H9 (cell line): ENCODE results near the gene SCFD1. TPM values are rescaled to one million over a fixed set of nuclear protein-coding genes. Genes with fewer than 3 reads are reported as not detected.

Source experiments
- DNase-seq: peaks from one replicate; pipeline ENCODE4 v3.0.0-alpha.2; 2017
- H2AFZ ChIP-seq: one replicate; pipeline ENCODE4 v1.6.1; 2013; ENCODE audit warnings: mild to moderate bottlenecking, low read length, control low read depth, moderate library complexity
- H2AK5ac ChIP-seq: 2 replicates; pipeline ENCODE4 v1.6.1; 2013; ENCODE audit warnings: low read length, control low read depth, mixed read lengths; ENCODE audit not compliant: insufficient read length
- H2BK120ac ChIP-seq: one replicate; pipeline ENCODE4 v1.6.1; 2013; ENCODE audit warnings: low read depth, mild to moderate bottlenecking, low read length, control low read depth, inconsistent platforms; ENCODE audit not compliant: poor library complexity, severe bottlenecking
- H2BK12ac ChIP-seq: 2 replicates; pipeline ENCODE4 v1.6.1; 2013; ENCODE audit warnings: low read length, control low read depth, mixed read lengths, low read depth; ENCODE audit not compliant: insufficient read length
- H2BK15ac ChIP-seq: 2 replicates; pipeline ENCODE4 v1.6.1; 2013; ENCODE audit warnings: low read depth, low read length, control low read depth
- H2BK20ac ChIP-seq: one replicate; pipeline ENCODE4 v1.6.1; 2013; ENCODE audit warnings: low read depth, mild to moderate bottlenecking, low read length, control low read depth, inconsistent platforms; ENCODE audit not compliant: poor library complexity, severe bottlenecking
- H2BK5ac ChIP-seq: 2 replicates; pipeline ENCODE4 v1.6.1; 2013; ENCODE audit warnings: low read length, control low read depth, mixed read lengths; ENCODE audit not compliant: insufficient read length
- H3K14ac ChIP-seq: 2 replicates; pipeline ENCODE4 v1.6.1; 2013; ENCODE audit warnings: low read length, control low read depth; ENCODE audit not compliant: insufficient read depth
- H3K18ac ChIP-seq: 2 replicates; pipeline ENCODE4 v1.6.1; 2013; ENCODE audit warnings: low read depth, mild to moderate bottlenecking, mixed read lengths, low read length, control low read depth; ENCODE audit not compliant: insufficient read length
- H3K23ac ChIP-seq: 2 replicates; pipeline ENCODE4 v1.6.1; 2013; ENCODE audit warnings: low read length, control low read depth, mixed read lengths, low read depth; ENCODE audit not compliant: insufficient read length
- H3K23me2 ChIP-seq: 2 replicates; pipeline ENCODE4 v1.6.1; 2013; ENCODE audit warnings: low read depth, mild to moderate bottlenecking, mixed read lengths, low read length, control low read depth; ENCODE audit not compliant: insufficient read length, poor library complexity, severe bottlenecking
- H3K27ac ChIP-seq: 2 replicates; pipeline ENCODE4 v1.5.1; 2013; ENCODE audit warnings: low read length, control low read depth, mixed read lengths, low read depth; ENCODE audit not compliant: insufficient read length
- H3K27me3 ChIP-seq: 2 replicates; pipeline ENCODE4 v1.6.1; 2013; ENCODE audit warnings: low read length, control low read depth, inconsistent platforms; ENCODE audit not compliant: insufficient read depth
- H3K4ac ChIP-seq: 2 replicates; pipeline ENCODE4 v1.6.1; 2013; ENCODE audit warnings: low read depth, mild to moderate bottlenecking, control low read depth, inconsistent platforms, low read length, moderate library complexity
- H3K4me1 ChIP-seq: 2 replicates; pipeline ENCODE4 v1.6.1; 2013; ENCODE audit warnings: low read length, control low read depth, inconsistent platforms; ENCODE audit not compliant: insufficient read depth
- H3K4me2 ChIP-seq: 2 replicates; pipeline ENCODE4 v1.6.1; 2013; ENCODE audit warnings: low read length, control low read depth, mixed read lengths; ENCODE audit not compliant: insufficient read length, insufficient read depth
- H3K56ac ChIP-seq: 2 replicates; pipeline ENCODE4 v1.6.1; 2013; ENCODE audit warnings: low read depth, mild to moderate bottlenecking, mixed read lengths, low read length, control low read depth; ENCODE audit not compliant: insufficient read length
- H3K79me1 ChIP-seq: 2 replicates; pipeline ENCODE4 v1.6.1; 2013; ENCODE audit warnings: low read depth, mild to moderate bottlenecking, moderate library complexity, low read length, control low read depth, inconsistent platforms; ENCODE audit not compliant: insufficient read depth, poor library complexity, severe bottlenecking
- H3K79me2 ChIP-seq: 2 replicates; pipeline ENCODE4 v1.6.1; 2013; ENCODE audit warnings: low read length, control low read depth, inconsistent platforms; ENCODE audit not compliant: insufficient read depth
- H3K9ac ChIP-seq: 2 replicates; pipeline ENCODE4 v1.6.1; 2013; ENCODE audit warnings: low read length, control low read depth, mixed read lengths; ENCODE audit not compliant: insufficient read length; ENCODE audit errors: extremely low read depth
- H3K9me3 ChIP-seq: one replicate; pipeline ENCODE4 v1.6.1; 2013; ENCODE audit warnings: low read depth, low read length, inconsistent platforms; ENCODE audit not compliant: control insufficient read depth
- H3T11ph ChIP-seq: one replicate; pipeline ENCODE4 v1.6.1; 2013; ENCODE audit warnings: mild to moderate bottlenecking, low read length, control low read depth, inconsistent platforms
- H4K20me1 ChIP-seq: one replicate; pipeline ENCODE4 v1.6.1; 2013; ENCODE audit not compliant: control insufficient read depth, insufficient read length, insufficient read depth
- H4K5ac ChIP-seq: 2 replicates; pipeline ENCODE4 v1.6.1; 2013; ENCODE audit warnings: low read depth, mild to moderate bottlenecking, mixed read lengths, low read length, control low read depth; ENCODE audit not compliant: insufficient read length
- H4K8ac ChIP-seq: replicated peaks from 2 replicates; pipeline ENCODE4 v1.6.1; 2013; ENCODE audit warnings: low read length, control low read depth, mixed read lengths, low read depth; ENCODE audit not compliant: insufficient read length
- H4K91ac ChIP-seq: 2 replicates; pipeline ENCODE4 v1.6.1; 2013; ENCODE audit warnings: low read depth, mild to moderate bottlenecking, moderate library complexity, mixed read lengths, low read length, control low read depth; ENCODE audit not compliant: insufficient read length
- H3K27ac Mint-ChIP-seq, 3 experiments: 2 replicates in 2 of 3; 3 replicates in 1 of 3; pipeline ENCODE4 v1.8.0; 2020 to 2021; ENCODE audit warnings: mixed read lengths in 3 of 3, mild to moderate bottlenecking in 1 of 3, moderate library complexity in 1 of 3
- H3K27me3 Mint-ChIP-seq: 2 replicates; pipeline ENCODE4 v1.8.0; 2021; ENCODE audit warnings: low read depth, mild to moderate bottlenecking, moderate library complexity, mixed read lengths
- H3K36me3 Mint-ChIP-seq, 3 experiments: 2 replicates in 2 of 3; 3 replicates in 1 of 3; pipeline ENCODE4 v1.8.0; 2020 to 2021; ENCODE audit warnings: low read depth in 3 of 3, mixed read lengths in 3 of 3; ENCODE audit not compliant: insufficient read depth in 1 of 3
- H3K4me1 Mint-ChIP-seq, 2 experiments: 2 replicates each; pipeline ENCODE4 v1.8.0; 2020; ENCODE audit warnings: mixed read lengths in 2 of 2
- H3K4me3 Mint-ChIP-seq, 2 experiments: 2 replicates in 1 of 2; 3 replicates in 1 of 2; pipeline ENCODE4 v1.8.0; 2020 to 2021; ENCODE audit warnings: mild to moderate bottlenecking in 2 of 2, mixed read lengths in 2 of 2, moderate library complexity in 1 of 2
- H3K9me3 Mint-ChIP-seq, 2 experiments: 2 replicates in 1 of 2; 3 replicates in 1 of 2; pipeline ENCODE4 v1.8.0; 2020; ENCODE audit warnings: mild to moderate bottlenecking in 2 of 2, mixed read lengths in 2 of 2, moderate library complexity in 1 of 2
- total RNA-seq: library from RNA; stranded (reverse); gene quantifications from 2 replicates; pipeline ENCODE4 v1.2.1, GENCODE V29; 2021
- TF ChIP-seq, protein P1 (sequence below): fragments of 200-600 bp; sonication (generic); conservative IDR thresholded peaks from 3 replicates; pipeline ENCODE4 v1.8.0; 2021; ENCODE audit warnings: antibody characterized with exemption, mild to moderate bottlenecking

SCFD1 gene
- total RNA-seq, 1 experiment from 2014 or later: 85.2 TPM

- TF ChIP-seq, protein P1, sequence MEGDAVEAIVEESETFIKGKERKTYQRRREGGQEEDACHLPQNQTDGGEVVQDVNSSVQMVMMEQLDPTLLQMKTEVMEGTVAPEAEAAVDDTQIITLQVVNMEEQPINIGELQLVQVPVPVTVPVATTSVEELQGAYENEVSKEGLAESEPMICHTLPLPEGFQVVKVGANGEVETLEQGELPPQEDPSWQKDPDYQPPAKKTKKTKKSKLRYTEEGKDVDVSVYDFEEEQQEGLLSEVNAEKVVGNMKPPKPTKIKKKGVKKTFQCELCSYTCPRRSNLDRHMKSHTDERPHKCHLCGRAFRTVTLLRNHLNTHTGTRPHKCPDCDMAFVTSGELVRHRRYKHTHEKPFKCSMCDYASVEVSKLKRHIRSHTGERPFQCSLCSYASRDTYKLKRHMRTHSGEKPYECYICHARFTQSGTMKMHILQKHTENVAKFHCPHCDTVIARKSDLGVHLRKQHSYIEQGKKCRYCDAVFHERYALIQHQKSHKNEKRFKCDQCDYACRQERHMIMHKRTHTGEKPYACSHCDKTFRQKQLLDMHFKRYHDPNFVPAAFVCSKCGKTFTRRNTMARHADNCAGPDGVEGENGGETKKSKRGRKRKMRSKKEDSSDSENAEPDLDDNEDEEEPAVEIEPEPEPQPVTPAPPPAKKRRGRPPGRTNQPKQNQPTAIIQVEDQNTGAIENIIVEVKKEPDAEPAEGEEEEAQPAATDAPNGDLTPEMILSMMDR: no peak
- no peak overlapping the region for H4K5ac ChIP-seq
- H3K27ac ChIP-seq: no peak overlapping the region
- H3T11ph ChIP-seq: no peak overlapping the region
- no peak overlapping the region for H4K91ac ChIP-seq
- DNase-seq: no peak
- no peak overlapping the region for H3K4ac ChIP-seq
- no peaks in the 10 kb centered on the region for H4K20me1 ChIP-seq
- no peaks in the 10 kb centered on the region for H3K23me2 ChIP-seq
- no peak overlapping the region for H4K8ac ChIP-seq
- Mint-ChIP-seq H3K27ac (no peak overlapping the region), H3K9me3 (no peaks in the 10 kb centered on the region), H3K36me3 (peaks cover 13 to 47% (median 36%) of the 10 kb centered on the region in 3 experiments), H3K4me1 (no peaks in the 10 kb centered on the region), H3K27me3 (no peaks in the 10 kb centered on the region), H3K4me3 (no peak overlapping the region)
- H3K27me3 ChIP-seq: no peaks in the 10 kb centered on the region
- no peak overlapping the region for H2BK20ac ChIP-seq
- H2AK5ac ChIP-seq: no peak overlapping the region
- H3K9ac ChIP-seq: no peak overlapping the region
- no peak overlapping the region for H2BK12ac ChIP-seq
- H3K79me1 ChIP-seq: no peaks in the 10 kb centered on the region
- no peaks in the 10 kb centered on the region for H3K79me2 ChIP-seq
- H3K23ac ChIP-seq: no peak overlapping the region
- H3K9me3 ChIP-seq: no peaks in the 10 kb centered on the region
- H3K56ac ChIP-seq: no peak overlapping the region
- no peak overlapping the region for H2BK15ac ChIP-seq
- no peak overlapping the region for H2BK120ac ChIP-seq
- H3K14ac ChIP-seq: no peak overlapping the region
- no peak overlapping the region for H2AFZ ChIP-seq
- H3K4me2 ChIP-seq: no peak overlapping the region
- no peak overlapping the region for H3K18ac ChIP-seq
- no peaks in the 10 kb centered on the region for H3K4me1 ChIP-seq
- H2BK5ac ChIP-seq: no peak overlapping the region
These were observed 24.6 kb upstream of the SCFD1 start for GRCh38 chr14:30597504-30597903.
